Keratinocyte (primary cell): ENCODE data around the gene ADGRD1. TPM values are rescaled to one million over a fixed set of nuclear protein-coding genes. Genes with fewer than 3 reads are reported as not detected.

Experiments used
- DNase-seq: peaks from one replicate; pipeline ENCODE4 v3.0.0-alpha.2; 2011; ENCODE audit warnings: low read depth, missing footprints, low spot score
- FAIRE-seq: peaks from 2 replicates; lab custom pipeline; 2011; peaks lifted over from hg19 to GRCh38; lab: Jason Lieb, UNC
- H2AFZ ChIP-seq: 2 replicates; pipeline ENCODE4 v1.6.0; 2012; ENCODE audit warnings: low read length, control low read depth, inconsistent platforms; ENCODE audit not compliant: control insufficient read depth
- H3K27ac ChIP-seq: 2 replicates; pipeline ENCODE4 v1.5.1; 2011; ENCODE audit warnings: low read length; ENCODE audit not compliant: control insufficient read depth, insufficient read depth
- H3K27me3 ChIP-seq: 3 replicates; pipeline ENCODE4 v1.6.0; 2011; ENCODE audit warnings: low read length; ENCODE audit not compliant: control insufficient read depth, insufficient read depth; ENCODE audit errors: extremely low read depth
- H3K36me3 ChIP-seq, 2 experiments: 2 replicates in 1 of 2; 3 replicates in 1 of 2; pipeline ENCODE4 v1.5.1; 2011; ENCODE audit warnings: low read length in 2 of 2, mild to moderate bottlenecking in 1 of 2; ENCODE audit not compliant: control insufficient read depth in 2 of 2, insufficient read depth in 2 of 2; ENCODE audit errors: extremely low read depth in 1 of 2
- H3K4me1 ChIP-seq: 3 replicates; pipeline ENCODE4 v1.5.1; 2011; ENCODE audit warnings: low read length; ENCODE audit not compliant: control insufficient read depth, insufficient read depth; ENCODE audit errors: extremely low read depth
- H3K4me2 ChIP-seq: 3 replicates; pipeline ENCODE4 v1.6.0; 2011; ENCODE audit warnings: low read depth, low read length; ENCODE audit not compliant: control insufficient read depth, insufficient read depth; ENCODE audit errors: extremely low read depth
- H3K4me3 ChIP-seq, 3 experiments: fragments of 200-600 bp in 1 of 3; sonication (generic) in 1 of 3; 2 replicates in 2 of 3; 3 replicates in 1 of 3; pipeline ENCODE4 v1.5.1; 2011 to 2016; ENCODE audit warnings: low read length in 3 of 3, mild to moderate bottlenecking in 3 of 3, control low read depth in 2 of 3, inconsistent platforms in 1 of 3, low read depth in 1 of 3, mixed read lengths in 1 of 3, mixed run types in 1 of 3, moderate library complexity in 1 of 3; ENCODE audit not compliant: control insufficient read depth in 2 of 3, insufficient read depth in 2 of 3; ENCODE audit errors: extremely low read depth in 1 of 3
- H3K79me2 ChIP-seq: 2 replicates; pipeline ENCODE4 v1.6.0; 2012; ENCODE audit warnings: low read length; ENCODE audit not compliant: control insufficient read depth, insufficient read depth
- H3K9ac ChIP-seq: 3 replicates; pipeline ENCODE4 v1.6.0; 2011; ENCODE audit warnings: low read length; ENCODE audit not compliant: control insufficient read depth, insufficient read depth; ENCODE audit errors: extremely low read depth
- H3K9me1 ChIP-seq: 3 replicates; pipeline ENCODE4 v1.6.0; 2011; ENCODE audit warnings: low read length; ENCODE audit not compliant: control insufficient read depth, insufficient read depth; ENCODE audit errors: extremely low read depth
- H3K9me3 ChIP-seq: 2 replicates; pipeline ENCODE4 v1.5.1; 2012; ENCODE audit warnings: low read depth, low read length; ENCODE audit not compliant: control insufficient read depth
- H4K20me1 ChIP-seq: 3 replicates; pipeline ENCODE4 v1.6.0; 2011; ENCODE audit warnings: low read length; ENCODE audit not compliant: control insufficient read depth, insufficient read depth; ENCODE audit errors: extremely low read depth
- EZH2 ChIP-seq: IDR thresholded peaks from one replicate; pipeline ENCODE4 v1.6.1; 2012; ENCODE audit warnings: inconsistent platforms, mild to moderate bottlenecking, low read length, moderate library complexity
- dilution Hi-C: fragments of 300-500 bp; cut with MboI; formaldehyde crosslinking; loops from one replicate; pipeline ENCODE4 v1.7.0; 2020; ENCODE audit warnings: low sequenced_read_pairs; ENCODE audit not compliant: extremely low pct_ligation_motif_present
- polyA plus RNA-seq, 5 experiments: library from polyadenylated mRNA; depleted of rRNA in 3 of 5; stranded (reverse) in 3 of 5; stranded (forward) in 1 of 5; unstranded in 1 of 5; fragments of >200 nt; gene quantifications; 1 replicate in 1 of 5; 2 replicates in 3 of 5; 3 replicates in 1 of 5; pipeline versions ENCODE4 v1.2.1 to v1.2.3, GENCODE V29; 2011 to 2012; ENCODE audit warnings: missing spikeins in 2 of 5, low read depth in 1 of 5, low replicate concordance in 1 of 5
- TF ChIP-seq, protein P1 (sequence below), 3 experiments: IDR thresholded peaks in 1 of 3; conservative IDR thresholded peaks in 1 of 3; optimal IDR thresholded peaks in 1 of 3; 2 replicates in 2 of 3; 3 replicates in 1 of 3; pipeline versions ENCODE3 to v1.5.1; 2011; ENCODE audit warnings: low read length in 3 of 3, mild to moderate bottlenecking in 3 of 3, moderate library complexity in 2 of 3, control low read depth in 1 of 3, inconsistent platforms in 1 of 3; ENCODE audit not compliant: insufficient read depth in 2 of 3; ENCODE audit errors: extremely low read depth in 1 of 3

The ADGRD1 gene
- polyA plus RNA-seq, 1 donor (not counting 4 experiments of a cell fraction or from before 2014, with no cell fraction given): not detected

DNA sequence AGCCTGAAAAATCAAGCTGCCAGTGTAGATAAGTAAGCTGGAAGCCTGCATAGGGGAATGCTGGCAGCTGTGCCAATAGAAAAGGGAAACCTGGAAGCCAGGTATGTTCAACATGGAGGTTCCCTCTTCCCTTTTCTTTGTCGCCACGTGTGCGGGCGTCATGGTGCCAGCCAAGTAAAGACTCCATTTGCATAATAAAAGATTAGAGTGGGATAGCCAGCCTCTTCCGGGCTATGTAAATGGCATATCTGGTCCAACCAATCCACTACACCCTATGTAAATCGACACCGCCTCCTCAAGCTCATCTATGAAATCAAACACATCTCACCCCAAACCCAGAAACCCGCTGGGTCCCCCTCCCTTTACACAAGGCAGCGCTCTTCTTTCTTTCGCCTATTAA, 5.6 kb upstream of the ADGRD1 start:
- H3K9ac ChIP-seq: no peak overlapping the region
- no peak overlapping the region for H2AFZ ChIP-seq
- DNase-seq (no peak), FAIRE-seq (no peak)
- no peaks in the 10 kb centered on the region for H3K9me3 ChIP-seq
- H3K9me1 ChIP-seq: no peaks in the 10 kb centered on the region
- no peak overlapping the region for H3K27ac ChIP-seq
- H3K4me2 ChIP-seq: no peak overlapping the region
- H4K20me1 ChIP-seq: no peaks in the 10 kb centered on the region
- H3K4me3 ChIP-seq: no peak overlapping the region
- H3K4me1 ChIP-seq: no peaks in the 10 kb centered on the region
- TF ChIP-seq, protein P1, sequence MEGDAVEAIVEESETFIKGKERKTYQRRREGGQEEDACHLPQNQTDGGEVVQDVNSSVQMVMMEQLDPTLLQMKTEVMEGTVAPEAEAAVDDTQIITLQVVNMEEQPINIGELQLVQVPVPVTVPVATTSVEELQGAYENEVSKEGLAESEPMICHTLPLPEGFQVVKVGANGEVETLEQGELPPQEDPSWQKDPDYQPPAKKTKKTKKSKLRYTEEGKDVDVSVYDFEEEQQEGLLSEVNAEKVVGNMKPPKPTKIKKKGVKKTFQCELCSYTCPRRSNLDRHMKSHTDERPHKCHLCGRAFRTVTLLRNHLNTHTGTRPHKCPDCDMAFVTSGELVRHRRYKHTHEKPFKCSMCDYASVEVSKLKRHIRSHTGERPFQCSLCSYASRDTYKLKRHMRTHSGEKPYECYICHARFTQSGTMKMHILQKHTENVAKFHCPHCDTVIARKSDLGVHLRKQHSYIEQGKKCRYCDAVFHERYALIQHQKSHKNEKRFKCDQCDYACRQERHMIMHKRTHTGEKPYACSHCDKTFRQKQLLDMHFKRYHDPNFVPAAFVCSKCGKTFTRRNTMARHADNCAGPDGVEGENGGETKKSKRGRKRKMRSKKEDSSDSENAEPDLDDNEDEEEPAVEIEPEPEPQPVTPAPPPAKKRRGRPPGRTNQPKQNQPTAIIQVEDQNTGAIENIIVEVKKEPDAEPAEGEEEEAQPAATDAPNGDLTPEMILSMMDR (optimal IDR thresholded peaks at IDR 0.05 in 1 of 3, IDR thresholded peaks at IDR 0.05 in 1 of 3, conservative IDR thresholded peaks at IDR 0.05 in 1 of 3; ENCODE audit: extremely low read depth in 1 of 3, insufficient read depth in 2 of 3, low read length in 3 of 3): no peak
- no peak for TF ChIP-seq EZH2
- no peaks in the 10 kb centered on the region for H3K36me3 ChIP-seq
- no peaks in the 10 kb centered on the region for H3K79me2 ChIP-seq
- dilution Hi-C loops: no loop called here
- H3K27me3 ChIP-seq: no peaks in the 10 kb centered on the region

DNA sequence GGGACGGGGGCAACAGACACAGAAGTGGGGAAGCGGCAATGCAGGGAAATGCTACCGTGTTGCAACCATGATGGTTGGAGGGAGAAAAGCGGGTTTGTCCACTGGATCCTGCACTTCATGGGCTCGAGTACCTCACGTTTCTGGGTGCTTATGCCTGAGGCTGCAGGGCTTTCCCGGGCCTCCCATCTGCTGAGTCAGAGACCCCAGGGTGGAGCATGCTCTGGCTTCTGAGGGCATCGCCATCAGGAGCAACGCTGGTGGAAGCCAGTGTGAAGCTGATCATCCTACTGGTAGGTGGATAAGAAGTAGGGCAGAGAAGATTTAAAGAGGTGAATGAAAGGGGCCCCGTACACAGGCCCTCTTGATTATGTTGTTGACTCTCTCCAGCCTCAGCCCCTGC, 5.0 kb upstream of the ADGRD1 start:
- Histone ChIP-seq H3K27me3 (peaks cover under 1% of the 10 kb centered on the region), H3K27ac (no peak overlapping the region), H3K4me3 (no peak overlapping the region), H3K4me1 (no peaks in the 10 kb centered on the region), H2AFZ (no peak overlapping the region), H3K9me1 (no peaks in the 10 kb centered on the region), H3K4me2 (no peak overlapping the region), H3K9ac (no peak overlapping the region), H3K9me3 (no peaks in the 10 kb centered on the region), H3K36me3 (no peaks in the 10 kb centered on the region), H4K20me1 (no peaks in the 10 kb centered on the region), H3K79me2 (no peaks in the 10 kb centered on the region)
- TF ChIP-seq, protein P1 (optimal IDR thresholded peaks at IDR 0.05 in 1 of 3, IDR thresholded peaks at IDR 0.05 in 1 of 3, conservative IDR thresholded peaks at IDR 0.05 in 1 of 3; ENCODE audit: extremely low read depth in 1 of 3, insufficient read depth in 2 of 3, low read length in 3 of 3): no peak
- no peak for TF ChIP-seq EZH2
- DNase-seq (no peak), FAIRE-seq (no peak)
- dilution Hi-C loops: no loop called here
